IPS DF 4.7 (cell line): ENCODE data around the gene FGR.
"Not testable (repeated sequence)": the region's sequence is repeated elsewhere in the genome, so short reads cannot be mapped to it uniquely, and the experiment has no call there.

Experiments
- DNase-seq: peaks from one replicate; pipeline ENCODE4 v3.0.0-alpha.2; 2013; ENCODE audit warnings: low spot score; ENCODE audit errors: extremely low read depth

The FGR gene

GRCh38 chr1:27634985-27635367 lies at the start of gene FGR:
Gene FGR, minus strand, starts transcription at chr1:27635185. Its CDS starts 11,269 bp downstream, at chr1:27623916.
- DNase-seq: no peak

DNA sequence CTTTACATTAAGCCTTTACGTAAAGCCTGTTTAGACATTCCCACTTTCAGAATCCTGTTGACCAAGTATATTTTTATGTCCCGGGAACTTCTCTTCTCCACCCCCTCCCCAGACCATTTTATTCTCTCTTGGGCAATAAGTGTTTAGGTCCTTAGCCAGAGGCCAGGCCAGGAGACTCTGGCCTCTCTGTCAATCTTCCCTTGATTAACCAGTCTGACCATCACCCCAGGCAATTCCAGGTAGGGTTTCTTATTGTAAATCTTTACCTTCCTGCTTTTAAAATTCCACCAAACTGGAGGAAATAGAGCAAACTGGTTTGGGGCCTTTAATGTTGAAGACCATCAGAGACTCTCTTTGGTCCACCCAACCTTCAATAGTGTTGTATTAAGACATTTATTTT lies 49.2 kb upstream of the FGR start:
- no peak for DNase-seq

DNA sequence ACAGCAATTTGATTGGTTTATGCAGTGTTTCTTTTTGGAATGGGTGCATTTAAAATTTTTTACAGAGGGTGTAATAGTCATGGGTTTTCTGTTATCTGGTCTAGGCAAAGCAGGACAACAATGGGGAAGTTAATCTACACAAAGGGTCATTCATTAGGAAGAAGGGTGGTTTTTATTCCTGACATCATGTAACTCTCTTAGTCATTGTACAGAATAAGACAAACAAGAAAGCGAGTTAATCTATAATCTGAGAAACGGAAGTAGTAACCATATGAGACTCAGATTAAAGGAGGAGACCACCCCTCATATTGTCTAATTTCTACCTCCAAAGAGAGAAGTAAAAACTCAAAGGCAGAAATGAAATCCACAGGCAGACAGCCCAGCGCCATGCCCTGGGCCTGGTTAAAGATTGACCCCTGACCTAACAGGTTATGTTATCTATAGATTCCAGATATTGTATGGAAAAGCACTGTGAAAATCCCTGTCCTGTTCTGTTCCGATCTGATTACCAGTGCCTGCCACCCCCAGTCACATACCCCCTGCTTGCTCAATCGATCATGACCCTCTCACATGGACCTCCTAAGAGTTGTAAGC lies 47.5 kb upstream of the FGR start:
- DNase-seq: no peak

- DNase-seq: not testable (repeated sequence)
Observed at GRCh38 chr1:27681580-27681979, 46.6 kb upstream of the FGR start.

DNA sequence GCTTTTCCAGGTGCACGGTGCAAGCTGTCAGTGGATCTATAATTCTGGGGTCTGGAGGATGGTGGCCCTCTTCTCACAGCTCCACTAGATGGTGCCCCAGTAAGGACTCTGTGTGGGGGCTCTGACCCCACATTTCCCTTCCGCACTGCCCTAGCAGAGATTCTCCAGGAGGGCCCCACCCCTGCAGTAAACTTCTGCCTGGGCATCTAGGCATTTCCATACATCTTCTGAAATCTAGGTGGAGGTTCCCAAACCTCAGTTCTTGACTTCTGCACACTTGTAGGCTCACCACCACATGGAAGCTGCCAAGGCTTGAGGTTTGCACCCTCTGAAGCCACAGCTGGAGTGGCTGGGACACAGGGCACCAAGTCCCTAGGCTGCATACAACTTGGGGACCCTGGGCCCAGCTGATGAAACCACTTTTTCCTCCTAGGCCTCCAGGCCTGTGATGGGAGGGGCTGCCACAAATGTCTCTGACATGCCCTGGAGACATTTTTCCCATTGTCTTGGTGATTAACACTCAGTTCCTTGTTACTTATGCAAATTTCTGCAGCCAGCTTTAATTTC lies 45.3 kb upstream of the FGR start:
- not testable (repeated sequence) for DNase-seq

DNA sequence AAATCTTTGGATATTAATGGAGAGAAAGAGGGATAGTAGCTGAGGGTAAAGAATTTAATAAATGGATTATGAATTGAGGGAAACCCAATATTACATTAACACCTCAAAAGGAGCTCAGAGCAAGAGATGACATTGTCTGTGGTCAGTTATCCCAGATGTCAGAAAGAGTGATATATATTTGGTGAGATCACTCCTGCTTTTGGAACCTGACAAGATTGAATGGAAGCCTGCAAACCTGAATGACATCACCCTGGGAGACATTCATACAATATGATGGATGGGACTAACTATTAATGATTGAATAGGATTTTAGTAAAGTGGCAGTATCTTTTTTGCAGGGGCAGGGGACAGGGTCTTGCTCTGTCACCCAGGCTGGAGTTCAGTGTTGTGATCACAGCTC lies 43.8 kb upstream of the FGR start:
- DNase-seq: no peak

DNA sequence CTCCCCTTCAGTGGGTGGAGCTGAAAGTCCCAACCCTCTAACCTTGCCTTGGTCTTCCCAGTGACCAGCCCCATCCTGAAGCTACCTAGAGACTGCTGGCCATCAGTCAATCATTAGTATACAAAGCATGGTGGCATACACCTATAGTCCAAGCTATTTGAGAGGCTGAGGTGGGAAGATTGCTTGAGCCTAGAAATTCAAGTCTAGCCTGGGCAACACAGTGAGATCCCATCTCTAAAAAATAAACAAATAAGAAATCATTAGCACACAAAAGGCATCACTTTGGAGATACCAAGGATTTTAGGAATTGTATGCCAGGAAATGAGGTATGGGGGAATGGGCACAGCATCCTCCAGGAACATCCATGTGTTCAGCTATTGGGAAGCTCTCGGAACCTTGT lies 41.4 kb upstream of the FGR start:
- no peak for DNase-seq

GRCh38 chr1:27672750-27673112 lies 37.7 kb upstream of the FGR start:
- no peak for DNase-seq

GRCh38 chr1:27671964-27672749 lies 37.2 kb upstream of the FGR start, which contains the start of gene IFI6:
Gene IFI6, minus strand, starts transcription at chr1:27672192. Its CDS starts 2,878 bp downstream, at chr1:27669314.
- no peak for DNase-seq

GRCh38 chr1:27669876-27670275 lies 34.9 kb upstream of the FGR start:
- DNase-seq: no peak

DNA sequence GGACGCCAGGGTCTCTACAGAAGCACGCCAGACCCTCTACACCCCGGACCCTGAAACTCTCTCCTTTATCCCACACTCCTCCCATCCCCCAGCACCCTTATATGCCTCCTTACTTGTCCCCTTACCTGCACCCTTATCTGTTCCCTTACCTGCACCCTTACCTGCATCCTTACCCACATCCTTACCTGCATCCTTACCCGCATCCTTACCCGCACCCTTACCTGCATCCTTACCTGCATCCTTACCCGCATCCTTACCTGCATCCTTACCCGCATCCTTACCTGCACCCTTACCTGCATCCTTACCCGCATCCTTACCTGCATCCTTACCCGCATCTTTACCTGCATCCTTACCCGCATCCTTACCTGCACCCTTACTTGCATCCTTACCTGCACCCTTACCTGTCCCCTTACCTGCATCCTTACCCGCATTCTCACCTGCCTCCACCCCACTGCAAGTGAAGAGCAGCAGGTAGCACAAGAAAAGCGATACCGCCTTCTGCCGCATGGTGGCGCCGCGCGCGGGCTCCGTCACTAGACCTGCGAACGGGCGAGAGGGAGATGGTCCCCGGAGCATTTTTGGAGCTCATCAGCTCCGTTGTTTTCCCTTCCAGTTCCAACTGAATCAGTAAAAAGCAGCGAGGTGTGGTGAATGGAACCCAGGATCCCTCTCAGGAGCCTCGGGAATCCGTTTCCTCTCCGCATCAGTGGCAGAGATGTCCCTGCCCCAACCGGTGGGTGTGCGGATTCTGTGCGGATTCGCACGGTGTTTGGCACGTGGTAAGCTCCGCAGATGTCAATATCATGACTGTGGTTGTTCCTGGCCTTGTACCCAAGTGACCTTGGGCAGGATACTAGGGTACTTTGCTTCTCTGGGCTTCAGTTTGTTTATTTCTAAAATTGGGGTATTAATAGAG lies 34.1 kb upstream of the FGR start:
- DNase-seq: no peak

- DNase-seq: no peak
Observed at GRCh38 chr1:27668121-27668807, 33.3 kb upstream of the FGR start.

- DNase-seq: no peak
Observed at GRCh38 chr1:27666791-27667254, 31.8 kb upstream of the FGR start.

DNA sequence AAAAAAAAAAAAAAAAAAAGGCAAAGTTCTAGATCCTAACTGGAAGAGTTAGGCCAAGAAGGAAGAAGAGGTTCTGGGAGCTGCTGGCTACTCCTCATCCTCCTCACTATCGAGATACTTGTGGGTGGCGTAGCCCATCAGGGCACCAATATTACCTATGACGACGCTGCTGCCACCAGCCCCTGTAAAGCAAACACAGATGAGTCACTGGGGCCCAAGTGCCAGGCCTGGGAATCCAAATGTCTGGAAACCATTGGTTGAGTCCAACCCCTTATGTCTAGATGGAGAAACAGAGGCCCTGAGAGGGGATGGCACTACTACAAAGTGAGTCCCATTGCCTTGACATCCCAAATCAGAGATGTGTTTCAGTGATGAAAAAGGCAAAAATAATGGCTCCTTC lies 31.3 kb upstream of the FGR start:
- no peak for DNase-seq

DNA sequence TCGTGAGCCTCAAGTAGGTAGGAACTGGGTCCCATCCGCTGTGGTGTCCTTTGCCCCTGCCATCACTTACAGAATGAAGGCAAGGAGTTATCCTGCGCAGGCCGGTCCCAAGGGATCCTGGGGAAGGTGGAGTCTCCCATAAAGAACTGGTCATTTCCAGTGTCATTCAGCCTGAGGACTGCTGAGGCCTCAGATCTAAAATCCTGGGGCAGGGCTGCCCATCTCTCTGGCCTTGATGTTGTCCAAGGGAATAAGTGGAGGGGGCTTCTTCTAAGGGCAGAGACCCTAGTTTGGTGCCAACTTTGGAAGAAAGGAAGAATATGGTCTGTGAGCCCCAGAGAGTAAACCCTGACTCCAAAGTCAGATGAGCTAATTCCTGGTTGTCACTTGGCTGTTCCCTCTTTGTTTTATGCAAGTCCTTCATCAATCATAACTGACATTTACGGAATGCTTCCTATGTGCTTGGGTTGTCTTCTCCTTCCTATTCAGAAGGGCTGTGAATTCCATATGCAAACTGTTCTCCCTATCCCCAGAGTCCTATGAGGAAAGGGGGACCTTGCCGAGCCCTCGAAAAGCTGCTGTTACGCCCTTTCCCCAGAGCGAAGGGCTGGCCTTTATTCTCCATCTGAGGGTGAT lies 30.1 kb upstream of the FGR start:
- DNase-seq: no peak

GRCh38 chr1:27664291-27664690 lies 29.3 kb upstream of the FGR start:
- DNase-seq: no peak

GRCh38 chr1:27662707-27663393 lies 27.9 kb upstream of the FGR start:
- DNase-seq: no peak

DNA sequence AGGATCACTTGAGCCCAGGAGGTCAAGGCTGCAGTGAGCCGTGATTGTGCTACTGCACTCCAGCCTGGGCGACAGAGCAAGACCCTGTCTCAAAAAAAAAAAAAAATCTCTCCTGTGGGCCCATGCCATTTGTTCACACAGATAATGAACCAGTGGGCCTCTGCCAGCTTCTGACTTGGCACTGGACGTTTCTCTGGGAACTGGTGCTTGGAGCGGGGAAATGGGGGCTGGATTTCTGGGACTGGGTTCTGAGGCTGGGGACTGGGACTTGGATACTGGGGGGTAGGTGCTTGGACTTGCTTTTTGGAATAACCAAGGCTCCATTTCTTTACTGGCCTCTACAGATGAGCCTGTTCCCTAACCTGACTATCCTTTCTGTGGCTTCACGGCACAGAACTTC lies 27.3 kb upstream of the FGR start:
- DNase-seq: no peak

GRCh38 chr1:27661412-27662075 lies 26.6 kb upstream of the FGR start:
- DNase-seq: no peak
